HL-60 (cell line): ENCODE data around the gene CNGB1.

Experiments
- CTCF ChIP-seq: IDR thresholded peaks from one replicate; pipeline ENCODE4 v1.5.1; 2011; ENCODE audit warnings: low read length, control low read depth, inconsistent platforms; ENCODE audit not compliant: insufficient read depth
- POLR2AphosphoS5 ChIP-seq: IDR thresholded peaks from 2 replicates; pipeline ENCODE4 v1.6.1; 2012; ENCODE audit warnings: low read depth

DNA sequence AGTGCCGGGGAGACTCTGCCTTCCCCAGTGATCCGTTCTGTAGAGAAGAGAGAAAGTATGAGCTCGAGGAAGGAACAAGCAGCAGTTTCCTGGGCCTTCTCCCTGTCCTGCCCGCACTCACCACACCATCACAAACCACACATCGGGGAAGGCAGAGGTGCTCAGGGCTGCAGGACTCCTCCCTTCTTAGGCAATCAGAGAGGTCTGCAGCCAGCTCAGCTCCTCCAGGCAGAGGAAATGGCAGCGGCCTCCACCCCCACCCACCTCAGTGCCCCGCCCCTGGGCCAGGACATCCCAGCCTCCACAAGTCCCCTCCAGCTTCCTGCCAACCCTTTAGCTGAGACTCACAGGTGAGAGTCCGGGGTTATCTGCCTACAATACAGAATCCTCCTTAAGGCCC is 27.6 kb upstream of the CNGB1 start:
- TF ChIP-seq CTCF: no peak
- TF ChIP-seq POLR2AphosphoS5: peak; percentile 41; the same call in 1 of the 2 replicates
